ENCODE measurements around the gene DPF3.

GRCh38 chr14:72723858-72724530, 169.9 kb downstream of the DPF3 start:
- TF ChIP-seq, protein P1, sequence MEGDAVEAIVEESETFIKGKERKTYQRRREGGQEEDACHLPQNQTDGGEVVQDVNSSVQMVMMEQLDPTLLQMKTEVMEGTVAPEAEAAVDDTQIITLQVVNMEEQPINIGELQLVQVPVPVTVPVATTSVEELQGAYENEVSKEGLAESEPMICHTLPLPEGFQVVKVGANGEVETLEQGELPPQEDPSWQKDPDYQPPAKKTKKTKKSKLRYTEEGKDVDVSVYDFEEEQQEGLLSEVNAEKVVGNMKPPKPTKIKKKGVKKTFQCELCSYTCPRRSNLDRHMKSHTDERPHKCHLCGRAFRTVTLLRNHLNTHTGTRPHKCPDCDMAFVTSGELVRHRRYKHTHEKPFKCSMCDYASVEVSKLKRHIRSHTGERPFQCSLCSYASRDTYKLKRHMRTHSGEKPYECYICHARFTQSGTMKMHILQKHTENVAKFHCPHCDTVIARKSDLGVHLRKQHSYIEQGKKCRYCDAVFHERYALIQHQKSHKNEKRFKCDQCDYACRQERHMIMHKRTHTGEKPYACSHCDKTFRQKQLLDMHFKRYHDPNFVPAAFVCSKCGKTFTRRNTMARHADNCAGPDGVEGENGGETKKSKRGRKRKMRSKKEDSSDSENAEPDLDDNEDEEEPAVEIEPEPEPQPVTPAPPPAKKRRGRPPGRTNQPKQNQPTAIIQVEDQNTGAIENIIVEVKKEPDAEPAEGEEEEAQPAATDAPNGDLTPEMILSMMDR (IDR thresholded peaks at IDR 0.05) = no peak
- TF ChIP-seq POLR2AphosphoS5 (IDR thresholded peaks at IDR 0.05) (no peak), POLR2A (IDR thresholded peaks at IDR 0.05) (no peak)
